IMR-90 (cell line): ENCODE results near the gene GNA14. TPM values are rescaled to one million over a fixed set of nuclear protein-coding genes. Genes with fewer than 3 reads are reported as not detected.

Source experiments
- ATAC-seq: fragments of 200-7000 bp; cut with Tn5 transposase; 2 replicates; pipeline ENCODE4 v1.9.1; 2020; ENCODE audit warnings: low read depth, mild to moderate bottlenecking, moderate library complexity
- BruUV-seq: library from RNA; stranded (reverse); fragments of 400-500 nt; replicated peaks from 2 replicates; lab custom pipeline; 2021; lab: Mats Ljungman, UMichigan
- CTCF ChIA-PET: fragments of 300-600 bp; formaldehyde crosslinking; extraction: SDS; loops from one replicate; lab custom pipeline; 2021; ENCODE audit warnings: antibody characterized with exemption; lab: Yijun Ruan, JAX
- POLR2A ChIA-PET: fragments of 300-600 bp; sonication (Branson Sonifier 250); formaldehyde crosslinking; loops from one replicate; lab custom pipeline; 2022; ENCODE audit warnings: antibody characterized with exemption; ENCODE audit not compliant: unreplicated experiment; lab: Charles Lee
- DNase-seq: peaks from one replicate; pipeline ENCODE4 v3.0.0; 2013
- H2AFZ ChIP-seq: replicated peaks from 2 replicates; pipeline ENCODE3; 2013; ENCODE audit warnings: low read length, mild to moderate bottlenecking; ENCODE audit not compliant: poor library complexity
- H2AK5ac ChIP-seq: 2 replicates; pipeline ENCODE4 v1.6.1; 2013; ENCODE audit warnings: low read depth, low read length, inconsistent platforms
- H2AK9ac ChIP-seq: replicated peaks from 2 replicates; pipeline ENCODE3; 2013; ENCODE audit warnings: mild to moderate bottlenecking, low read depth, low read length, moderate library complexity; ENCODE audit not compliant: poor library complexity
- H2BK120ac ChIP-seq: 2 replicates; pipeline ENCODE4 v1.6.1; 2013; ENCODE audit warnings: low read depth, low read length, inconsistent platforms
- H2BK15ac ChIP-seq: 3 replicates; pipeline ENCODE4 v1.6.1; 2013; ENCODE audit warnings: low read depth, low read length, inconsistent platforms
- H2BK20ac ChIP-seq: 2 replicates; pipeline ENCODE4 v1.6.1; 2013; ENCODE audit warnings: low read depth, mild to moderate bottlenecking, inconsistent platforms, low read length, moderate library complexity
- H2BK5ac ChIP-seq: 2 replicates; pipeline ENCODE4 v1.6.1; 2013; ENCODE audit warnings: mild to moderate bottlenecking, low read depth, low read length, inconsistent platforms; ENCODE audit not compliant: poor library complexity, severe bottlenecking
- H3K14ac ChIP-seq: replicated peaks from 2 replicates; pipeline ENCODE4 v1.6.1; 2013; ENCODE audit warnings: low read depth, low read length, inconsistent platforms
- H3K18ac ChIP-seq: 2 replicates; pipeline ENCODE4 v1.6.1; 2013; ENCODE audit warnings: low read depth, low read length, control low read depth
- H3K23ac ChIP-seq: 2 replicates; pipeline ENCODE4 v1.6.1; 2013; ENCODE audit warnings: low read depth, low read length, inconsistent platforms
- H3K27ac ChIP-seq: 2 replicates; pipeline ENCODE4 v1.5.1; 2013; ENCODE audit warnings: mild to moderate bottlenecking, control low read depth, low read length; ENCODE audit not compliant: insufficient read depth
- H3K27me3 ChIP-seq: 2 replicates; pipeline ENCODE4 v1.6.1; 2013; ENCODE audit warnings: low read length; ENCODE audit not compliant: control insufficient read depth, insufficient read depth
- H3K36me3 ChIP-seq: 2 replicates; pipeline ENCODE4 v1.6.1; 2013; ENCODE audit warnings: low read length, mixed read lengths; ENCODE audit not compliant: control insufficient read depth, insufficient read depth
- H3K4ac ChIP-seq: 2 replicates; pipeline ENCODE4 v1.6.1; 2013; ENCODE audit warnings: low read depth, low read length, inconsistent platforms
- H3K4me1 ChIP-seq: 2 replicates; pipeline ENCODE4 v1.6.1; 2013; ENCODE audit warnings: low read length, mixed read lengths; ENCODE audit not compliant: control insufficient read depth, insufficient read depth
- H3K4me2 ChIP-seq: 2 replicates; pipeline ENCODE4 v1.6.1; 2013; ENCODE audit warnings: low read depth, mild to moderate bottlenecking, control low read depth, low read length, moderate library complexity
- H3K4me3 ChIP-seq: 2 replicates; pipeline ENCODE4 v1.5.1; 2013; ENCODE audit warnings: low read depth, mild to moderate bottlenecking, control low read depth, low read length, moderate library complexity; ENCODE audit not compliant: insufficient read depth
- H3K56ac ChIP-seq: 2 replicates; pipeline ENCODE4 v1.6.1; 2013; ENCODE audit warnings: low read length, inconsistent platforms; ENCODE audit not compliant: insufficient read depth; ENCODE audit errors: extremely low read depth
- H3K79me1 ChIP-seq, 2 experiments: 2 replicates each; pipeline ENCODE4 v1.6.1; 2013; ENCODE audit warnings: low read length in 2 of 2, inconsistent platforms in 1 of 2, low read depth in 1 of 2
- H3K9ac ChIP-seq: 2 replicates; pipeline ENCODE4 v1.6.1; 2013; ENCODE audit warnings: low read depth, low read length, control low read depth
- H3K9me1 ChIP-seq: 2 replicates; pipeline ENCODE4 v1.6.1; 2013; ENCODE audit warnings: low read length, inconsistent platforms; ENCODE audit not compliant: insufficient read depth
- H3K9me3 ChIP-seq: 2 replicates; pipeline ENCODE4 v1.6.1; 2013; ENCODE audit warnings: low read length; ENCODE audit not compliant: control insufficient read depth, insufficient read depth
- H4K20me1 ChIP-seq: 2 replicates; pipeline ENCODE4 v1.6.1; 2013; ENCODE audit warnings: low read length, inconsistent platforms; ENCODE audit not compliant: insufficient read depth
- H4K5ac ChIP-seq: 2 replicates; pipeline ENCODE4 v1.6.1; 2013; ENCODE audit warnings: mild to moderate bottlenecking, low read depth, low read length, control low read depth
- H4K8ac ChIP-seq, 2 experiments: 2 replicates each; pipeline ENCODE4 v1.6.1; 2013; ENCODE audit warnings: low read depth in 2 of 2, low read length in 2 of 2, control low read depth in 1 of 2, inconsistent platforms in 1 of 2
- H4K91ac ChIP-seq: 2 replicates; pipeline ENCODE4 v1.6.1; 2013; ENCODE audit warnings: low read depth, low read length, inconsistent platforms; ENCODE audit not compliant: insufficient read depth
- FOS ChIP-seq: fragments of 150-350 bp; IDR thresholded peaks from 2 replicates; pipeline ENCODE4 v1.6.1; 2016; ENCODE audit warnings: low read depth, low read length
- NFE2L2 ChIP-seq: fragments of 150-350 bp; IDR thresholded peaks from 2 replicates; pipeline ENCODE4 v1.6.1; 2016; ENCODE audit warnings: low read depth, mild to moderate bottlenecking, low read length
- dilution Hi-C: fragments of 300-500 bp; cut with HindIII; formaldehyde crosslinking; loops from one replicate; pipeline ENCODE4 v1.14.3; 2018; ENCODE audit warnings: low sequenced_read_pairs; ENCODE audit not compliant: unreplicated experiment
- in situ Hi-C: fragments of 300-500 bp; cut with MboI; formaldehyde crosslinking; loops from 3 replicates; pipeline ENCODE4 v1.14.3; 2019; ENCODE audit warnings: low sequenced_read_pairs, inconsistent platforms, mixed read lengths
- intact Hi-C: fragments of 100-400 bp; cut with micrococcal nuclease; formaldehyde crosslinking; loops from 2 replicates; pipeline ENCODE4 v1.10.0; 2022
- polyA plus RNA-seq, 3 experiments: library from polyadenylated mRNA; depleted of rRNA; stranded (reverse); fragments of >200 nt; gene quantifications; 2 replicates each; pipeline ENCODE4 v1.2.3, GENCODE V29; 2012; ENCODE audit warnings: low replicate concordance in 1 of 3
- total RNA-seq: library from RNA; depleted of rRNA; stranded (reverse); fragments of >200 nt; gene quantifications from 2 replicates; pipeline ENCODE4 v1.2.3, GENCODE V29; 2012

GNA14 gene
- total and polyA plus RNA-seq, 2 of the 4 experiments (the other 2 are of a cell fraction), result under 0.01 to 0.03 TPM

GRCh38 chr9:77384406-77384805, 263.7 kb downstream of the GNA14 start:
- POLR2A ChIA-PET, result no interaction called here
- no peaks in the 10 kb centered on the region for H3K9me3 ChIP-seq
- no peaks in the 10 kb centered on the region for H4K20me1 ChIP-seq
- DNase-seq (peak; percentile 77), ATAC-seq (peak; percentile 59)
- H3K4ac ChIP-seq, result no peak overlapping the region
- H3K4me3 ChIP-seq, result no peak overlapping the region
- no peaks in the 10 kb centered on the region for H3K27me3 ChIP-seq
- H2BK15ac ChIP-seq, result no peak overlapping the region
- no peak overlapping the region for H3K18ac ChIP-seq
- H3K4me2 ChIP-seq, result no peak overlapping the region
- 0 out of 2 replicates have a peak, but pooled peaks cover 3% of the 10 kb centered on the region for H3K9me1 ChIP-seq
- H3K14ac ChIP-seq, result no peak overlapping the region
- dilution Hi-C loops, result no loop called here
- H2AK5ac ChIP-seq, result no peak overlapping the region
- H4K8ac ChIP-seq, result no peak overlapping the region
- no peak overlapping the region for H2AK9ac ChIP-seq
- no peak overlapping the region for H2BK20ac ChIP-seq
- CTCF ChIA-PET, result no interaction called here
- no peak overlapping the region for H2AFZ ChIP-seq
- H3K27ac ChIP-seq, result no peak overlapping the region
- H4K91ac ChIP-seq, result no peak overlapping the region
- TF ChIP-seq FOS (peak; percentile 90), NFE2L2 (no peak)
- H2BK5ac ChIP-seq, result peak overlapping the region; percentile 19
- H3K23ac ChIP-seq, result no peak overlapping the region
- no TSS peak for BruUV-seq
- H3K4me1 ChIP-seq, result no peaks in the 10 kb centered on the region
- H3K79me1 ChIP-seq, result no peaks in the 10 kb centered on the region
- H3K9ac ChIP-seq, result no peak overlapping the region
- no peak overlapping the region for H2BK120ac ChIP-seq
- H4K5ac ChIP-seq, result no peak overlapping the region
- intact Hi-C loops, result no loop called here
- H3K36me3 ChIP-seq, result no peaks in the 10 kb centered on the region
- in situ Hi-C loops, result no loop called here
- H3K56ac ChIP-seq, result no peak overlapping the region
